Activated CD4-positive, alpha-beta T cell treated with anti-CD3 and anti-CD28 coated beads for 24 hours (primary cell): Measurements from ENCODE around the gene ANKRD35.
"Not testable (repeated sequence)": the region's sequence is repeated elsewhere in the genome, so short reads cannot be mapped to it uniquely, and the experiment has no call there.

Experiments used
- DNase-seq, 2 donors: peaks; one replicate each; pipeline ENCODE4 v3.0.0-alpha.2; 2020; ENCODE audit warnings: low read depth in 2 of 2

The ANKRD35 gene

GRCh38 chr1:145858238-145858900, 27.3 kb downstream of the ANKRD35 start:
- DNase-seq, result peak; percentile 37 to 42

- no peak for DNase-seq
Measured at GRCh38 chr1:145857170-145857569, 28.5 kb downstream of the ANKRD35 start.

GRCh38 chr1:145855426-145855948, 30.2 kb downstream of the ANKRD35 start:
- DNase-seq, result no peak

- DNase-seq, result no peak
Measured at GRCh38 chr1:145849356-145850160, 36.1 kb downstream of the ANKRD35 start.

GRCh38 chr1:145847827-145848226, 37.8 kb downstream of the ANKRD35 start:
- DNase-seq, result no peak

- DNase-seq, result no peak
Measured at GRCh38 chr1:145846201-145846612, 39.5 kb downstream of the ANKRD35 start.

- peak; percentile 67 to 71 for DNase-seq
Measured at GRCh38 chr1:145845514-145846161, 40.0 kb downstream of the ANKRD35 start, which contains the start of gene NUDT17. Gene NUDT17, plus strand, starts transcription at chr1:145845630. Its CDS starts 11 bp downstream, at chr1:145845641.

GRCh38 chr1:145845144-145845513, 40.5 kb downstream of the ANKRD35 start:
- no peak for DNase-seq

- DNase-seq, result no peak
Measured at GRCh38 chr1:145843031-145843430, 42.6 kb downstream of the ANKRD35 start.

GRCh38 chr1:145837656-145838055, 48.0 kb downstream of the ANKRD35 start:
- DNase-seq, result no peak

- not testable (repeated sequence) for DNase-seq
Measured at GRCh38 chr1:145830810-145831209, 54.9 kb downstream of the ANKRD35 start.

GRCh38 chr1:145828367-145829026, 57.2 kb downstream of the ANKRD35 start:
- no peak for DNase-seq

GRCh38 chr1:145827966-145828365, 57.7 kb downstream of the ANKRD35 start:
- no peak for DNase-seq

- DNase-seq, result no peak
Measured at GRCh38 chr1:145826030-145826429, 59.6 kb downstream of the ANKRD35 start.

GRCh38 chr1:145824499-145824842, 61.2 kb downstream of the ANKRD35 start:
- DNase-seq, result no peak

GRCh38 chr1:145823565-145824498, 61.8 kb downstream of the ANKRD35 start, which contains the start of the genes POLR3C and RNF115:
Gene POLR3C, plus strand, starts transcription at chr1:145824200. Its CDS starts 1,577 bp downstream, at chr1:145825777.
Gene RNF115, minus strand, starts transcription at chr1:145824095. Its CDS starts 222 bp downstream, at chr1:145823873.
- DNase-seq, result peak; percentile 70 to 73

GRCh38 chr1:145822779-145823331, 62.8 kb downstream of the ANKRD35 start:
- not testable (repeated sequence) for DNase-seq

- DNase-seq, result not testable (repeated sequence)
Measured at GRCh38 chr1:145818095-145818494, 67.6 kb downstream of the ANKRD35 start.
